ENCODE results near the gene CNGA3. TPM values are rescaled to one million over a fixed set of nuclear protein-coding genes. Genes with fewer than 3 reads are reported as not detected.

The CNGA3 gene
- total RNA-seq, 4 donors from 2014 or later: 1.7 to 3.0 (median 2.2) TPM; not detected in 1

DNA sequence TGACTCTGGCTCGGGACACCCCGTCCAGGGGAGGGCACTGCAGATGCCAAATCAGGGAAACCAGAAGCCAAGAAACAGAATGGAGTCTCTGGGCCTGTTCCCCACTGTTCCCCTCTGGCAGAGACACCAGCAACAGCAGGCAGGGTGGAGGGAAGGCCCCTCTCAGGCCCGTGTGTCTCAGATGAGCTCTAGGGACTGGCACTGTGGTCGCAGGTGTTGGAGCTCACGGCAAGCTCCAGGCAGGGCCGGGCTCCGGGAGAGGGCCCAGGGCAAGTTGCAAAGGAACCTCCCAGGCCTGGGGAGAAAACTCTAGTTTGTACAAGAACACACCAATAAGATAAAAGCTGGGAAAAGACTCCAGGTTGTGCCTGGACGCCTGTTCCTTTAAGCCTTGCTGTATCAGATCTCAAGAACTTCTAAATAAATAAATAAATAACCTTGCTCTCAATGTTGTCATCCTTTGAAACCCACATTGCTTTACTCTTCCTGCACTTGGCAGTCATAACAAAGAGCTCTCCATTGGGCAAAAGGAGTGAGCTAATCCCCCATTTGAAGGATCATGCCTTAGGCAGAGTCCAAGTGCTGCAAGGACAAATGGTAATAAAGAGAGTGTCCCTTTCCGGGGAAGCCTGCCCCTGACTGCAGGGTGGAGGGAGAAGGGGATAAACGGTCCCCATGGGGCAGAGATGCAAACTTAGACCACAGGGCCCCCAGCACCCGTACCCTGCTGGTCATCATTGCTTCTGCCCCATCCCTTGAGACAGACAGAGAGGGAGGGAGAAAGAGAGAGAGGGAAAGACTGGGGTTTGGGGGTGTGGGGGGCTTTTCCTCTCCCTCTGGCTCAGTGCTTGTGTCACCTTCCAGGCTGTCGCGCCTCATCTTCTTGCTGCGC lies 33.3 kb downstream of the CNGA3 start:
- DNase-seq: no peak
- H3K36me3 ChIP-seq: no peaks in the 10 kb centered on the region
- H3K9me3 ChIP-seq: no peaks in the 10 kb centered on the region
- no peaks in the 10 kb centered on the region for H3K27me3 ChIP-seq
- H3K27ac ChIP-seq: no peak overlapping the region
- no peak overlapping the region for H3K4me3 ChIP-seq
- TF ChIP-seq, protein P1, sequence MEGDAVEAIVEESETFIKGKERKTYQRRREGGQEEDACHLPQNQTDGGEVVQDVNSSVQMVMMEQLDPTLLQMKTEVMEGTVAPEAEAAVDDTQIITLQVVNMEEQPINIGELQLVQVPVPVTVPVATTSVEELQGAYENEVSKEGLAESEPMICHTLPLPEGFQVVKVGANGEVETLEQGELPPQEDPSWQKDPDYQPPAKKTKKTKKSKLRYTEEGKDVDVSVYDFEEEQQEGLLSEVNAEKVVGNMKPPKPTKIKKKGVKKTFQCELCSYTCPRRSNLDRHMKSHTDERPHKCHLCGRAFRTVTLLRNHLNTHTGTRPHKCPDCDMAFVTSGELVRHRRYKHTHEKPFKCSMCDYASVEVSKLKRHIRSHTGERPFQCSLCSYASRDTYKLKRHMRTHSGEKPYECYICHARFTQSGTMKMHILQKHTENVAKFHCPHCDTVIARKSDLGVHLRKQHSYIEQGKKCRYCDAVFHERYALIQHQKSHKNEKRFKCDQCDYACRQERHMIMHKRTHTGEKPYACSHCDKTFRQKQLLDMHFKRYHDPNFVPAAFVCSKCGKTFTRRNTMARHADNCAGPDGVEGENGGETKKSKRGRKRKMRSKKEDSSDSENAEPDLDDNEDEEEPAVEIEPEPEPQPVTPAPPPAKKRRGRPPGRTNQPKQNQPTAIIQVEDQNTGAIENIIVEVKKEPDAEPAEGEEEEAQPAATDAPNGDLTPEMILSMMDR (IDR thresholded peaks at IDR 0.05): no peak
- TF ChIP-seq POLR2A (IDR thresholded peaks at IDR 0.05): no peak
- H3K4me1 ChIP-seq: no peaks in the 10 kb centered on the region

DNA sequence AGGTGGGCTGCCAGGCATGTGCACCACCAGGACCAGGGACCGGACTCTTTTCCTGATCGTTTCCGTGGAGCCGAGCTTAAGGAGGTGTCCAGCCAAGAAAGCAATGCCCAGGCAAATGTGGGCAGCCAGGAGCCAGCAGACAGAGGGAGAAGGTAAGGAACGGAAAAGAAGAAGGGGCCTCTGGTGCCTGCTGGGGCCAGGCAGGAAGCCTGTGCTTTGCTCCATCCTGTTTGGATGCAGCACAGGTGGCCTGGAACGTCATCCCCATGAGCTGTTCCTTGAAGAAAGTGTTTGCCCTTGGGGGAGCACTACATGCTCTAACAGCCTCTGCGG lies 33.9 kb downstream of the CNGA3 start:
- no peaks in the 10 kb centered on the region for H3K27me3 ChIP-seq
- H3K36me3 ChIP-seq: no peaks in the 10 kb centered on the region
- H3K27ac ChIP-seq: no peak overlapping the region
- H3K9me3 ChIP-seq: no peaks in the 10 kb centered on the region
- H3K4me3 ChIP-seq: no peak overlapping the region
- no peak for DNase-seq
- no peak for TF ChIP-seq POLR2A (IDR thresholded peaks at IDR 0.05)
- TF ChIP-seq, protein P1 (IDR thresholded peaks at IDR 0.05): no peak
- H3K4me1 ChIP-seq: no peaks in the 10 kb centered on the region

DNA sequence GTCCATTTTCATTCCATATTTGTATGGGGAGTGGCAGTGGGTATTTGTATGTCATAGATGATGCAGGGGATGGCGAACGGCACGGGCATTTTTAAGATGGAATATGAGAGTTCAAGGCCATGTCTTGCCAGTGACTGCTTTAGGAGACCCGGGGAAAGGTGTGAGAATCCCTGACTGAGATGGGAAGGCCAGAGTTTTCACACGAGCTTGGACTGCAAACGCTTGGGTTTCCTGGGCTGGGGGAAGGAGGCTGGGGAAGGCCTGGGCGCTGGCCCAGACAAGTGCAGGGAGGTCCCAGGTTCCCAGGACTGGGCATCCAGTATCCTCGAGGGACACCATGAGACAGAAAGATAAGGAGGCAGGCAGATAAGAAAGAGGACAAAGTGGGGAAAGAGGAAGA lies 35.2 kb downstream of the CNGA3 start:
- Histone ChIP-seq H3K4me1 (no peaks in the 10 kb centered on the region), H3K27ac (no peak overlapping the region), H3K4me3 (no peak overlapping the region), H3K9me3 (no peaks in the 10 kb centered on the region), H3K36me3 (no peaks in the 10 kb centered on the region), H3K27me3 (no peaks in the 10 kb centered on the region)
- TF ChIP-seq POLR2A (IDR thresholded peaks at IDR 0.05): no peak
- TF ChIP-seq, protein P1 (IDR thresholded peaks at IDR 0.05): no peak
- DNase-seq: no peak

DNA sequence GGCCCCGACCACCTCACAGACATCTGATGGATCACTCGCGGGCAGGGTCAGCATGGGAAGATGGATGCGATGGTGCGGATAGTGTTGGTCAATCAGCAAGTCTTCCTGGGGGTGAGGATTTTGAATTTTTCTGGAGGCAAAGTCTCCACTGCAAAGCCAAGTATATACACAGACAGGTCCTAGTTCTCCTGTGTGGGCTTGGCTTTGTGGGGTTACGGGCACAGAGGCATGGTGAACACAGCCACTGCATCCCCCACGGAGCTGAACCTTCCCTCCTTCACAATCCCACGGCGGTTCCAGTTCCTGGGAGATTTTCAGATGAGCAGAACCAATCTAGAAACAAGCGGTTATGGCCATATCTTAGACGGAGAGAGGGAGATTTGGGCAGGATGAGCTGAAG lies 35.8 kb downstream of the CNGA3 start:
- Histone ChIP-seq H3K27ac (no peak overlapping the region), H3K9me3 (no peaks in the 10 kb centered on the region), H3K36me3 (no peaks in the 10 kb centered on the region), H3K4me3 (no peak overlapping the region), H3K4me1 (no peaks in the 10 kb centered on the region), H3K27me3 (no peaks in the 10 kb centered on the region)
- DNase-seq: no peak
- TF ChIP-seq, protein P1 (IDR thresholded peaks at IDR 0.05): no peak
- TF ChIP-seq POLR2A (IDR thresholded peaks at IDR 0.05): no peak

DNA sequence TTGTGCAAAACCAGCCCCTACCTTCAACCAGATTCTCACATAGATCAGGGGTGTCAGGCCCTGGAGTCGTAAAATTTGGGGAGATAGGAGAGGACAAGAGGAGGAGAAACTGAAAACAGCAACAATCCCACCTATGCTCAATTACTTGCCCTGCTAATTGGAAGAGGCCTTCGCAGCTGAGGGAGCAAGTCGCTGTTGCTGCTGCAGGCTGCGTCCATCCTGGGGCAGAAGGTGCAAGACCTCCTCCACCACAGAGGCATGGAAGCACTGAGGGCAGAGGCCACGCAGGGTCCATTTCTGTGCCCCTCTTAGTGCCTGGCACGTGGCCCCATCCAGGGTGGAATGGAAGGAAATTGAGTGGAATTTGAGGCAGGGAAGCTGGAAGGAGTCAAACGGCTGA lies 36.5 kb downstream of the CNGA3 start:
- TF ChIP-seq POLR2A (IDR thresholded peaks at IDR 0.05): no peak
- TF ChIP-seq, protein P1 (IDR thresholded peaks at IDR 0.05): no peak
- no peaks in the 10 kb centered on the region for H3K9me3 ChIP-seq
- no peak overlapping the region for H3K4me3 ChIP-seq
- H3K36me3 ChIP-seq: no peaks in the 10 kb centered on the region
- no peaks in the 10 kb centered on the region for H3K4me1 ChIP-seq
- DNase-seq: no peak
- H3K27me3 ChIP-seq: no peaks in the 10 kb centered on the region
- H3K27ac ChIP-seq: no peak overlapping the region
